ENCODE measurements around the gene RPL18A. TPM values are rescaled to one million over a fixed set of nuclear protein-coding genes. Genes with fewer than 3 reads are reported as not detected.

Gene RPL18A
- total and polyA plus RNA-seq, 2 experiments from 2014 or later, result 1,314 to 2,829 TPM

DNA sequence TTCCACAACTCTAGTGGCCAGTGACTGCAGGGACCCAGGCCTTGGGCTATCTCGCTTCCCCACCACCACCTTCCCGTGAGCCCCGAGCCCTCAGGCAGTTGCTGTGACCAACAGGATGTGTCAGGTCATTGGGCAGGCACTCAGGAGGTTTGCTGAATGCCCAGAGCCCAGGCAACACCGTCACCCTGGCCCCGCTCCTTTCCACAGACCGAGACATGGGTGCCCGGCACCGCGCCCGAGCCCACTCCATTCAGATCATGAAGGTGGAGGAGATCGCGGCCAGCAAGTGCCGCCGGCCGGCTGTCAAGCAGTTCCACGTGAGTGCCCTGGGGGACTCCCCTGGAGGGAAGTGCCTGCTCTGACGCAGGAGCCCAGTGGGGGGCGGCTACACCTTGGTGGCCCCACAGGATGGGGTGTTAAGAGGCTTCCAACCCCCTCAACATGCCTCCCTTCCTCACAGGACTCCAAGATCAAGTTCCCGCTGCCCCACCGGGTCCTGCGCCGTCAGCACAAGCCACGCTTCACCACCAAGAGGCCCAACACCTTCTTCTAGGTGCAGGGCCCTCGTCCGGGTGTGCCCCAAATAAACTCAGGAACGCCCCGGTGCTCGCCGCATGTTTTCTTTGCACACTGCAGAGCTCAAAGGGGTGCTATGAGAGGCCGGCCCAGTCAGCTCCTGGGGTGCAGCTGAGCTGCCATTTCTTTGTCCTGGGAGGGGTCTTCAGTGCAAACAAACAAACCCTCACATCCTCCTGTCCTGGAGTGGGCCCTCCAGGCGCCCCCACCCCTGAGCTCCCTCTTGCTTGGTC lies 3.2 kb downstream of the RPL18A start (continued):
- TF ChIP-seq, protein P1, sequence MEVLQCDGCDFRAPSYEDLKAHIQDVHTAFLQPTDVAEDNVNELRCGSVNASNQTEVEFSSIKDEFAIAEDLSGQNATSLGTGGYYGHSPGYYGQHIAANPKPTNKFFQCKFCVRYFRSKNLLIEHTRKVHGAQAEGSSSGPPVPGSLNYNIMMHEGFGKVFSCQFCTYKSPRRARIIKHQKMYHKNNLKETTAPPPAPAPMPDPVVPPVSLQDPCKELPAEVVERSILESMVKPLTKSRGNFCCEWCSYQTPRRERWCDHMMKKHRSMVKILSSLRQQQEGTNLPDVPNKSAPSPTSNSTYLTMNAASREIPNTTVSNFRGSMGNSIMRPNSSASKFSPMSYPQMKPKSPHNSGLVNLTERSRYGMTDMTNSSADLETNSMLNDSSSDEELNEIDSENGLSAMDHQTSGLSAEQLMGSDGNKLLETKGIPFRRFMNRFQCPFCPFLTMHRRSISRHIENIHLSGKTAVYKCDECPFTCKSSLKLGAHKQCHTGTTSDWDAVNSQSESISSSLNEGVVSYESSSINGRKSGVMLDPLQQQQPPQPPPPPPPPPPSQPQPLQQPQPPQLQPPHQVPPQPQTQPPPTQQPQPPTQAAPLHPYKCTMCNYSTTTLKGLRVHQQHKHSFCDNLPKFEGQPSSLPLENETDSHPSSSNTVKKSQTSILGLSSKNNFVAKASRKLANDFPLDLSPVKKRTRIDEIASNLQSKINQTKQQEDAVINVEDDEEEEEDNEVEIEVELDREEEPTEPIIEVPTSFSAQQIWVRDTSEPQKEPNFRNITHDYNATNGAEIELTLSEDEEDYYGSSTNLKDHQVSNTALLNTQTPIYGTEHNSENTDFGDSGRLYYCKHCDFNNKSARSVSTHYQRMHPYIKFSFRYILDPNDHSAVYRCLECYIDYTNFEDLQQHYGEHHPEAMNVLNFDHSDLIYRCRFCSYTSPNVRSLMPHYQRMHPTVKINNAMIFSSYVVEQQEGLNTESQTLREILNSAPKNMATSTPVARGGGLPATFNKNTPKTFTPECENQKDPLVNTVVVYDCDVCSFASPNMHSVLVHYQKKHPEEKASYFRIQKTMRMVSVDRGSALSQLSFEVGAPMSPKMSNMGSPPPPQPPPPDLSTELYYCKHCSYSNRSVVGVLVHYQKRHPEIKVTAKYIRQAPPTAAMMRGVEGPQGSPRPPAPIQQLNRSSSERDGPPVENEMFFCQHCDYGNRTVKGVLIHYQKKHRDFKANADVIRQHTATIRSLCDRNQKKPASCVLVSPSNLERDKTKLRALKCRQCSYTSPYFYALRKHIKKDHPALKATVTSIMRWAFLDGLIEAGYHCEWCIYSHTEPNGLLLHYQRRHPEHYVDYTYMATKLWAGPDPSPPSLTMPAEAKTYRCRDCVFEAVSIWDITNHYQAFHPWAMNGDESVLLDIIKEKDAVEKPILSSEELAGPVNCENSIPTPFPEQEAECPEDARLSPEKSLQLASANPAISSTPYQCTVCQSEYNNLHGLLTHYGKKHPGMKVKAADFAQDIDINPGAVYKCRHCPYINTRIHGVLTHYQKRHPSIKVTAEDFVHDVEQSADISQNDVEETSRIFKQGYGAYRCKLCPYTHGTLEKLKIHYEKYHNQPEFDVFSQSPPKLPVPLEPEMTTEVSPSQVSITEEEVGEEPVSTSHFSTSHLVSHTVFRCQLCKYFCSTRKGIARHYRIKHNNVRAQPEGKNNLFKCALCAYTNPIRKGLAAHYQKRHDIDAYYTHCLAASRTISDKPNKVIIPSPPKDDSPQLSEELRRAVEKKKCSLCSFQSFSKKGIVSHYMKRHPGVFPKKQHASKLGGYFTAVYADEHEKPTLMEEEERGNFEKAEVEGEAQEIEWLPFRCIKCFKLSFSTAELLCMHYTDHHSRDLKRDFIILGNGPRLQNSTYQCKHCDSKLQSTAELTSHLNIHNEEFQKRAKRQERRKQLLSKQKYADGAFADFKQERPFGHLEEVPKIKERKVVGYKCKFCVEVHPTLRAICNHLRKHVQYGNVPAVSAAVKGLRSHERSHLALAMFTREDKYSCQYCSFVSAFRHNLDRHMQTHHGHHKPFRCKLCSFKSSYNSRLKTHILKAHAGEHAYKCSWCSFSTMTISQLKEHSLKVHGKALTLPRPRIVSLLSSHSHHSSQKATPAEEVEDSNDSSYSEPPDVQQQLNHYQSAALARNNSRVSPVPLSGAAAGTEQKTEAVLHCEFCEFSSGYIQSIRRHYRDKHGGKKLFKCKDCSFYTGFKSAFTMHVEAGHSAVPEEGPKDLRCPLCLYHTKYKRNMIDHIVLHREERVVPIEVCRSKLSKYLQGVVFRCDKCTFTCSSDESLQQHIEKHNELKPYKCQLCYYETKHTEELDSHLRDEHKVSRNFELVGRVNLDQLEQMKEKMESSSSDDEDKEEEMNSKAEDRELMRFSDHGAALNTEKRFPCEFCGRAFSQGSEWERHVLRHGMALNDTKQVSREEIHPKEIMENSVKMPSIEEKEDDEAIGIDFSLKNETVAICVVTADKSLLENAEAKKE (CRISPR knock-in tag; IDR thresholded peaks at IDR 0.05), result no peak
- TF ChIP-seq POLR2AphosphoS5 (IDR thresholded peaks at IDR 0.05; ENCODE audit: low read depth) (no peak), EZH2 (IDR thresholded peaks at IDR 0.05; ENCODE audit: low read depth, unreplicated experiment) (no peak), JUNB (IDR thresholded peaks at IDR 0.05; ENCODE audit: unreplicated experiment) (no peak), ZNF114 (CRISPR knock-in tag; IDR thresholded peaks at IDR 0.05) (no peak), NANOG (IDR thresholded peaks at IDR 0.05; ENCODE audit: borderline replicate concordance) (no peak), EZH2phosphoT487 (IDR thresholded peaks at IDR 0.05; ENCODE audit: unreplicated experiment) (no peak), CREB1 (CRISPR knock-in tag; IDR thresholded peaks at IDR 0.05; ENCODE audit: low read depth) (no peak)
- TF ChIP-seq, protein P2, sequence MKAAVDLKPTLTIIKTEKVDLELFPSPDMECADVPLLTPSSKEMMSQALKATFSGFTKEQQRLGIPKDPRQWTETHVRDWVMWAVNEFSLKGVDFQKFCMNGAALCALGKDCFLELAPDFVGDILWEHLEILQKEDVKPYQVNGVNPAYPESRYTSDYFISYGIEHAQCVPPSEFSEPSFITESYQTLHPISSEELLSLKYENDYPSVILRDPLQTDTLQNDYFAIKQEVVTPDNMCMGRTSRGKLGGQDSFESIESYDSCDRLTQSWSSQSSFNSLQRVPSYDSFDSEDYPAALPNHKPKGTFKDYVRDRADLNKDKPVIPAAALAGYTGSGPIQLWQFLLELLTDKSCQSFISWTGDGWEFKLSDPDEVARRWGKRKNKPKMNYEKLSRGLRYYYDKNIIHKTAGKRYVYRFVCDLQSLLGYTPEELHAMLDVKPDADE (IDR thresholded peaks at IDR 0.05), result no peak
- TF ChIP-seq, protein P3, sequence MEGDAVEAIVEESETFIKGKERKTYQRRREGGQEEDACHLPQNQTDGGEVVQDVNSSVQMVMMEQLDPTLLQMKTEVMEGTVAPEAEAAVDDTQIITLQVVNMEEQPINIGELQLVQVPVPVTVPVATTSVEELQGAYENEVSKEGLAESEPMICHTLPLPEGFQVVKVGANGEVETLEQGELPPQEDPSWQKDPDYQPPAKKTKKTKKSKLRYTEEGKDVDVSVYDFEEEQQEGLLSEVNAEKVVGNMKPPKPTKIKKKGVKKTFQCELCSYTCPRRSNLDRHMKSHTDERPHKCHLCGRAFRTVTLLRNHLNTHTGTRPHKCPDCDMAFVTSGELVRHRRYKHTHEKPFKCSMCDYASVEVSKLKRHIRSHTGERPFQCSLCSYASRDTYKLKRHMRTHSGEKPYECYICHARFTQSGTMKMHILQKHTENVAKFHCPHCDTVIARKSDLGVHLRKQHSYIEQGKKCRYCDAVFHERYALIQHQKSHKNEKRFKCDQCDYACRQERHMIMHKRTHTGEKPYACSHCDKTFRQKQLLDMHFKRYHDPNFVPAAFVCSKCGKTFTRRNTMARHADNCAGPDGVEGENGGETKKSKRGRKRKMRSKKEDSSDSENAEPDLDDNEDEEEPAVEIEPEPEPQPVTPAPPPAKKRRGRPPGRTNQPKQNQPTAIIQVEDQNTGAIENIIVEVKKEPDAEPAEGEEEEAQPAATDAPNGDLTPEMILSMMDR (conservative IDR thresholded peaks at IDR 0.05; ENCODE audit: low read depth in 2 of 2), result no peak

All from GM23338 (cell line).